Cardiac fibroblast (primary cell): ENCODE results near the gene ACP3.
"Not testable (repeated sequence)": the region's sequence is repeated elsewhere in the genome, so short reads cannot be mapped to it uniquely, and the experiment has no call there.

ENCODE experiments used
- DNase-seq, 2 donors: peaks; one replicate each; pipeline versions ENCODE4 v3.0.0 to v3.0.0-alpha.2; 2010; ENCODE audit warnings: low read depth in 2 of 2
- H3K4me3 ChIP-seq, 2 donors: replicated peaks in 1 of 2; 1 replicate in 1 of 2; 2 replicates in 1 of 2; pipeline ENCODE4 v1.5.1; 2011; ENCODE audit warnings: low read depth in 2 of 2, low read length in 2 of 2, mild to moderate bottlenecking in 2 of 2, moderate library complexity in 1 of 2
- TF ChIP-seq, protein P1 (sequence below): IDR thresholded peaks from one replicate; pipeline ENCODE4 v1.5.1; 2011; ENCODE audit warnings: low read depth, mild to moderate bottlenecking, low read length, inconsistent platforms

Gene ACP3

DNA sequence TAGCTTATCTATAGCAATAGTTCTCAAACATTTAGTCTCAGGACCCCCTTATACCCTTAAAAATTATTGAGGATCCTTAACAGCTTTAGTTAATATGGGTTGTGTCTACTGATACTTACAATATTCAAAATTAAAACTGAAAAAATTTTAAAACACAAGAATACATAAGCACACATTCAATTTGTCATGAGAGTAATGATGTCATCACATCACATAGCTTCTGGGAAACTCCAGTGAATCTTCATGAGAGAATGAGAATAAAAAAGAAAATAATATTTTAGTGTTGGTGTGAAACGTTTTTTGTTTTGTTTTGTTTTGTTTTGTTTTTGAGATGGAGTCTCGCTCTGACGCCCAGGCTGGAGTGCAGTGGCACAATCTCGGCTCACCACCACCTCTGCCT, 25.2 kb upstream of the ACP3 start:
- TF ChIP-seq, protein P1, sequence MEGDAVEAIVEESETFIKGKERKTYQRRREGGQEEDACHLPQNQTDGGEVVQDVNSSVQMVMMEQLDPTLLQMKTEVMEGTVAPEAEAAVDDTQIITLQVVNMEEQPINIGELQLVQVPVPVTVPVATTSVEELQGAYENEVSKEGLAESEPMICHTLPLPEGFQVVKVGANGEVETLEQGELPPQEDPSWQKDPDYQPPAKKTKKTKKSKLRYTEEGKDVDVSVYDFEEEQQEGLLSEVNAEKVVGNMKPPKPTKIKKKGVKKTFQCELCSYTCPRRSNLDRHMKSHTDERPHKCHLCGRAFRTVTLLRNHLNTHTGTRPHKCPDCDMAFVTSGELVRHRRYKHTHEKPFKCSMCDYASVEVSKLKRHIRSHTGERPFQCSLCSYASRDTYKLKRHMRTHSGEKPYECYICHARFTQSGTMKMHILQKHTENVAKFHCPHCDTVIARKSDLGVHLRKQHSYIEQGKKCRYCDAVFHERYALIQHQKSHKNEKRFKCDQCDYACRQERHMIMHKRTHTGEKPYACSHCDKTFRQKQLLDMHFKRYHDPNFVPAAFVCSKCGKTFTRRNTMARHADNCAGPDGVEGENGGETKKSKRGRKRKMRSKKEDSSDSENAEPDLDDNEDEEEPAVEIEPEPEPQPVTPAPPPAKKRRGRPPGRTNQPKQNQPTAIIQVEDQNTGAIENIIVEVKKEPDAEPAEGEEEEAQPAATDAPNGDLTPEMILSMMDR: no peak
- peak in 1 of 2 donors; percentile 20 for DNase-seq
- H3K4me3 ChIP-seq: no peak overlapping the region

DNA sequence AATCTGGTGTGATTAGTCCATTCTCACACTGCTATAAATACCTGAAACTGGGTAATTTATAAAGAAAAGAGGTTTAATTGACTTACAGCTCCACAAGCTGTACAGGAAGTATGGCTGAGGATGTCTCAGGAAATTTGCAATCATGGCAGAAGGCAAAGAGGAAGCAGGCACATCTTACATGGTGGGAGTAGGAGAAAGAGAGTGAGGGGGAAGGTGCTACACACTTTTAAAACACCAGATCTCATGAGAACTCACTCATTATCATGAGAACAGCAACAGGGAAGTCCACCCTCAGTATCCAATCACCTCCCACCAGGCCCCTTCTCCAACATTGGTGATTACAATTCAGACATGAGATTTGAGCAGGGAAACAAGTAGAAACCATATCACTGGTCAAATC, 24.0 kb upstream of the ACP3 start:
- no peak for DNase-seq
- TF ChIP-seq, protein P1: no peak

DNA sequence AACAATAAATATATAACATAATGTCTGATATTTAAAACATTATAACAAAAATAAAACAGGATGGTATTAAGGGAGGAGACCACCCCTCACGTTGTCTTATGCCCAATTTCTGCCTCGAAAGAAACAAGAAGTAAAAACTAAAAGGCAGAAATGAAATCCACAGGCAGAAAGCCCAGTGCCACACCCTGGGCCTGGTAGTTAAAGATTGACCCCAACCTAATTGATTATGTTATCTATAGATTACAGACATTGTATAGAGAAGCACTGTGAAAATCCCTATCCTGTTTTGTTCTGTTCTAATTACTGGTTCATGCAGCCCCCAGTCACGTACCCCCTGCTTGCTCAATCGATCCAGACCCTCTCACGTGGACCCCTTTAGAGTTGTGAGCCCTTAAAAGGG, 22.3 kb upstream of the ACP3 start:
- TF ChIP-seq, protein P1: no peak
- no peak overlapping the region for H3K4me3 ChIP-seq
- DNase-seq: no peak

More for the DNA sequence above, 24.0 kb upstream of the ACP3 start:
- H3K4me3 ChIP-seq: no peak overlapping the region

DNA sequence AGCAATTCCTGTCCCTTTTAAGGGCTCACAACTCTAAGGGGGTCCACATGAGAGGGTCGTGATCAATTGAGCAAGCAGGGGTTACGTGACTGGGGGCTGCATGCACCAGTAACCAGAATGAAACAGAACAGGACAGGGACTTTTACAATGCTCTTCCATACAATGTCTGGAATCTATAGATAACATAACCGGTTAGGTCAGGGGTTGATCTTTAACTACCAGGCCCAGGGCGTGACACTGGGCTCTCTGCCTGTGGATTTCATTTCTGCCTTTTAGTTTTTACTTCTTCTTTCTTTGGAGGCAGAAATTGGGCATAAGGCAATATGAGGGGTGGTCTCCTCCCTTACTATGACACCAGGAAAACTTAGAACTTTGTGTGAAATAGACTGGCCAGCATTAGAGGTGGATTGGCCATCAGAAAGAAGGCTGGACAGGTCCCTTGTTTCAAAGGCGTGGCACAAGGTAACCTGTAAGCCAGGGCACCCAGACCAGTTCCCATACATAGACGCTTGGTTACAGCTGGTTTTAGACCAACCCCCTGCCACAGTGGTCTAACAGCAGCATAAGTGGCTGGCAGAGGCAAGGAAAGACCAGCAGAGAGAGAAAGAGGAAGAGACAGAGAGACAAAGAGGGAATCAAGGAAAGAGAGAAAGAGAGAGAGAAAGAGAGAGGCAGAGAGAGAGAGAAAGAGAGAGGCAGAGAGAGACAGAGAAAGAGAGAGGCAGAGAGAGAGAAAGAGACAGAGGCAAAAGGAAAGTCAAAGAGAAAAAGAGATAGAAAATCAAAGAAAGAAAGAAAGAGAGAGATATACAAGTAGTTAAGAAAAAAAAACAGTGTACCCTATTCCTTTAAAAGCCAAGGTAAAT, 13.6 kb upstream of the ACP3 start:
- DNase-seq, H3K4me3 ChIP-seq: not testable (repeated sequence)

DNA sequence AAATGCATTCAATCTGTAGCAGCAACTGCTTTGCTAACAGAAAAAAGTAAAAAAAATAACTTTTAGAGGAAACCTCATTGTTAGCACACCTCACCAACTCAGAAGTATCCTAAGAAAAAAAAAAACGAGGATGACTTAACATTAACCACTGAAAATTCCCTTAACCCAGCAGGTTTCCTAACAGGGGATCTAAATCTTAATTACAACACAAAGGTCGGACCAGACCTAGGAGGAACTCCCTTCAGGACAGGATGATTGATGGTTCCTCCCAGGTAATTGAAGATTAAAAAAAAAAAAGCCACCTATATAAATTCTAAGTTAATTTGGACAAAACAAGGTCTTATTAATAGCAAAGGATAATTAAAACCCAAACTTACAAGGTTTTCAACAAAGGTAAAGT, 12.9 kb upstream of the ACP3 start:
- H3K4me3 ChIP-seq, DNase-seq: not testable (repeated sequence)

DNA sequence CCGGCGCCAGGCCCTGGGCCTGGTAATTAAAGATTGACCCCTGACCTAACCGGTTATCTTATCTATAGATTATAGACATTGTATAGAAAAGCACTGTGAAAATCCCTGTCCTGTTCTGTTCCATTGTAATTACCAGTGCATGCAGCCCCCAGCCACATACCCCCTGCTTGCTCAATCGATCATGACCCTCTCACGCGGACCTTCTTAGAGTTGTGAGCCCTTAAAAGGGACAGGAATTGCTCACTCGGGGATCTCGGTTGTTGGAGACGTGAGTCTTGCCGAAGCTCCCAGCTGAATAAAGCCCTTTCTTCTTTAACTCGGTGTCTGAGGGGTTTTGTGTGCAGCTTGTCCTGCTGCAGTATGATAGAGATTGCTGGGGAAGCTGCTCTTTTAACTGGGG, 7.2 kb upstream of the ACP3 start:
- not testable (repeated sequence) for DNase-seq, H3K4me3 ChIP-seq

DNA sequence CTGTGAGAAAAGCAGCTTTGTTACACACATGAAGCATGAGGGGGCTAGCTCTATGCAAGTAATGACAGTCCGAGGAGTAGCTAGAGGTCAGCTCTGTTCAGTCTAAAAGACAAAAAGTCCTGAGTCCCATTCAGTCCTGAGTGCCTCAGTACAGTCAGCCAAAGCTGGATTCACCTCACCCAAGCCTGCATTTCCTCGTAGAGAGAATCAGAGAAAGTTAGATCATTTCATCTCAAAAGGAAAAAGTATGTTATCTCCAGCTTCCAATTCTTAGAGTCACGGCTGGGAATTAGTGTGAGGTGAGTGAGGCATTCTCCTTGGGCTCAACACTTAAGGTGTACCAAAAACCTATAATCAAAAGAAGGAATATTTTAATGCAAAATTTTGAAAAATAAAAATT, 5.9 kb upstream of the ACP3 start:
- H3K4me3 ChIP-seq: no peak overlapping the region
- TF ChIP-seq, protein P1: no peak
- no peak for DNase-seq

DNA sequence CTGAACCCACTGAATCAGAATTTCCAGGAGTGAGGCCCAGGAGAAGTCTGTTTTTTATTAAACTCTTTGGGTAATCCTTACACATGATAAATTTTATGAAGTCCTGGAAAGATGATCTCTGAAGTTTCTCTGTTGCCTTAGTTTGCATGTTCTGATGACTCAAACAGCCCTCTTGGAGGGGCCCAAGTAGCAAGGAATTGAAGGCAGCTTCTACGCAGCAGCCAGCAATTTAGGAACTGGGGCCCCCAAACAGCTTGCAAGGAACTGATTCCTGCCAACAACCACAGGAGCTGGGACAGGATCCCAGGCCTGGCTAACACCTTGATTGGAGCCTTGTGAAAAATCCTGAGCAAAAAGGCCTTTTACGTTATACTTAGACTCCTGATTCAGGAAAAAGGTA, 5.4 kb upstream of the ACP3 start:
- DNase-seq: peak in 1 of 2 donors; percentile 80
- no peak overlapping the region for H3K4me3 ChIP-seq
- TF ChIP-seq, protein P1: no peak
